Subcutaneous abdominal adipose tissue (tissue), 5 donors: ENCODE results near the gene CDKN1C.

Experiments
- H3K27ac ChIP-seq: one replicate; pipeline ENCODE4 v1.7.0; 2013; ENCODE audit warnings: low read depth, mild to moderate bottlenecking, inconsistent platforms, low read length, moderate library complexity
- H3K27me3 ChIP-seq, 5 donors: one replicate each; pipeline ENCODE4 v1.7.0; 2013; ENCODE audit warnings: low read length in 5 of 5, inconsistent platforms in 1 of 5; ENCODE audit not compliant: control insufficient read depth in 5 of 5, insufficient read depth in 4 of 5
- H3K36me3 ChIP-seq, 5 donors: one replicate each; pipeline ENCODE4 v1.7.0; 2013; ENCODE audit warnings: low read length in 5 of 5; ENCODE audit not compliant: control insufficient read depth in 5 of 5, insufficient read depth in 5 of 5
- H3K4me1 ChIP-seq, 5 donors: one replicate each; pipeline ENCODE4 v1.7.0; 2013; ENCODE audit warnings: low read length in 5 of 5, mild to moderate bottlenecking in 3 of 5, moderate library complexity in 1 of 5; ENCODE audit not compliant: control insufficient read depth in 5 of 5, insufficient read depth in 5 of 5
- H3K4me3 ChIP-seq, 5 donors: one replicate each; pipeline ENCODE4 v1.7.0; 2013; ENCODE audit warnings: low read length in 5 of 5, low read depth in 1 of 5
- H3K9ac ChIP-seq, 5 donors: one replicate each; pipeline ENCODE4 v1.7.0; 2013; ENCODE audit warnings: low read length in 5 of 5, mild to moderate bottlenecking in 4 of 5, moderate library complexity in 3 of 5
- H3K9me3 ChIP-seq, 5 donors: one replicate each; pipeline ENCODE4 v1.7.0; 2013; ENCODE audit warnings: low read length in 5 of 5; ENCODE audit not compliant: control insufficient read depth in 5 of 5
- donor health status: healthy.
- donor health status: healthy.
- donor health status: healthy.
- donor health status: healthy.
- donor health status: healthy.

The CDKN1C gene

DNA sequence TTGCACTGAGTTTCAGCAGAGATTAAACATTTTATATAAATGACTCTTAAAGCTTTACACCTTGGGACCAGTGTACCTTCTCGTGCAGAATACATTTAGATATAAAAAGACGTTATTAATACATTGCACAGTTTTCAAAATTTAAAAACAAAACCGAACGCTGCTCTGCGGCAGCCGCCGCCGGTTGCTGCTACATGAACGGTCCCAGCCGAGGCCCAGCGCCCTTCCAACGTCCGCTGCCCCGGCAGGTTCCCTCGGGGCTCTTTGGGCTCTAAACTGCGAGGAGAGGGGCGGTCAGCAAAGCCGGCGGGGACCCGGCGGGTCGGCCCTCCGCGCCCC is 2.0 kb downstream of the CDKN1C start:
- H3K36me3 ChIP-seq, result peaks cover 0 to 14% (median 8%) of the 10 kb centered on the region in 5 donors
- H3K4me1 ChIP-seq, result peaks cover 0 to 54% (median 51%) of the 10 kb centered on the region in 5 donors
- H3K27ac ChIP-seq, result peak overlapping the region; percentile 54
- H3K9ac ChIP-seq, result peak overlapping the region in 3 of 5 donors; percentile 43 to 69 (median 64)
- no peaks in the 10 kb centered on the region for H3K27me3 ChIP-seq
- H3K4me3 ChIP-seq, result peak overlapping the region; percentile 68 to 83 (median 74)
- peaks cover 0 to 8% (median 7%) of the 10 kb centered on the region in 5 donors for H3K9me3 ChIP-seq

DNA sequence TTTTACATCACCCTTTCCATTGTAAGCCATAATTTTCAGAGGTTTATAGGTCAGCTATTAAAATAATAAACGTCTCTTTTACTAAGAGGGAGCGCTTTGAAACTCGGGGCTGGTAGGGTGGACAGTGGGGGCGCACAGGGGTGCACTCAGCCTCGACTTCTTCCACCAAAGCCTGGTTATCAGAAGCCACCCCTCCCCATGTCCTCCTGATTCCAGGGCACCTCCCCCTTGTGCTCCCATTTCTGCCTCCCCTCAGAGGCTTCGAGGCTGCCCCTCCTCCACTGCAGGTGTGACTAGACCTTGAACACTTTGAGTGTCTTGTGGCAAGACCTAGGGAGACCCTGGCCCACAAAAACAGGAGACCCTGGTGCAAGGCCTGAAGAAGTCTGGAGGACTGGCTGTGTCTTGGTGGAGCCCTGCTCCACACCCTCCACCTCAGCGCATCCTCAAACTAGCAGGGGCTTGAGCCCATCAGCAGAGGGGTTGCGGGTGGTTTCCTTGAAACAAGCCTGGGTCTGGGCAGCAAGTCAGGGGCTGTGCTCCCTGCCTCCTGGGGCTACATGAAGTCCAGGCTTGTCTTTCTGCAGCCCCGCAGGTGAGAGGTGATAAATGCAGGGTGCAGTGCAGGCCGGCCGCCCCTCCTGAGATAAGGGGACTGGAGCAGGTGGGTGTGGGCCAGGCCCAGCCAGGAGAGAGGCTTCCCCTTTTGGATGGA is 3.0 kb downstream of the CDKN1C start:
- Histone ChIP-seq H3K27ac (no peak overlapping the region), H3K27me3 (no peaks in the 10 kb centered on the region), H3K9ac (peak overlapping the region in 1 of 5 donors; percentile 41), H3K36me3 (peaks cover 0 to 16% (median 9%) of the 10 kb centered on the region in 5 donors), H3K4me1 (peaks cover 0 to 51% (median 45%) of the 10 kb centered on the region in 5 donors), H3K9me3 (peaks cover 0 to 9% (median 7%) of the 10 kb centered on the region in 5 donors), H3K4me3 (peak overlapping the region; percentile 68 to 83 (median 74))

DNA sequence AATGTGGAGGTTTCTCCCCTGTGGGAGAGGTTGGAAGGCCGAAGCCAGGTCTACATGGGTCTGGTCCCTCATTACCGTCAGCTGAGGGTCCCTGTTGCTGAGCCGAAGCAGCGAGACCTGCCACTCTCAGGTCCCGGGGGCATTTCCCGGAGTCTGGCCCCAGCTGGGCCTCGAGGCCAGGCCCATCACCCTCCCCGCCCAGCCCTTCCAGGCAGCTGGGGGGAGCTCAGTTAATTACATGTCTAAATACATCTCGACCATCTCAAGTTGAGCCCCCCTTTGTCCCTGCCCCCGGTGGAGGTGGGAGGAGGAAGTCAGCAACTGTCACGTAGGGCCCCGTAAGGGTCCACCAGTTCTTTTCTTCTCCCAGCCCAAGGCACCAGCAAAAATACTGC is 3.6 kb downstream of the CDKN1C start:
- Histone ChIP-seq H3K4me3 (peak overlapping the region in 2 of 5 donors; percentile 13 to 74), H3K9ac (peak overlapping the region in 1 of 5 donors; percentile 42), H3K27me3 (no peaks in the 10 kb centered on the region), H3K27ac (no peak overlapping the region), H3K4me1 (peaks cover 0 to 50% (median 48%) of the 10 kb centered on the region in 5 donors), H3K9me3 (peaks cover 0 to 9% (median 7%) of the 10 kb centered on the region in 5 donors), H3K36me3 (peaks cover 0 to 16% (median 9%) of the 10 kb centered on the region in 5 donors)

DNA sequence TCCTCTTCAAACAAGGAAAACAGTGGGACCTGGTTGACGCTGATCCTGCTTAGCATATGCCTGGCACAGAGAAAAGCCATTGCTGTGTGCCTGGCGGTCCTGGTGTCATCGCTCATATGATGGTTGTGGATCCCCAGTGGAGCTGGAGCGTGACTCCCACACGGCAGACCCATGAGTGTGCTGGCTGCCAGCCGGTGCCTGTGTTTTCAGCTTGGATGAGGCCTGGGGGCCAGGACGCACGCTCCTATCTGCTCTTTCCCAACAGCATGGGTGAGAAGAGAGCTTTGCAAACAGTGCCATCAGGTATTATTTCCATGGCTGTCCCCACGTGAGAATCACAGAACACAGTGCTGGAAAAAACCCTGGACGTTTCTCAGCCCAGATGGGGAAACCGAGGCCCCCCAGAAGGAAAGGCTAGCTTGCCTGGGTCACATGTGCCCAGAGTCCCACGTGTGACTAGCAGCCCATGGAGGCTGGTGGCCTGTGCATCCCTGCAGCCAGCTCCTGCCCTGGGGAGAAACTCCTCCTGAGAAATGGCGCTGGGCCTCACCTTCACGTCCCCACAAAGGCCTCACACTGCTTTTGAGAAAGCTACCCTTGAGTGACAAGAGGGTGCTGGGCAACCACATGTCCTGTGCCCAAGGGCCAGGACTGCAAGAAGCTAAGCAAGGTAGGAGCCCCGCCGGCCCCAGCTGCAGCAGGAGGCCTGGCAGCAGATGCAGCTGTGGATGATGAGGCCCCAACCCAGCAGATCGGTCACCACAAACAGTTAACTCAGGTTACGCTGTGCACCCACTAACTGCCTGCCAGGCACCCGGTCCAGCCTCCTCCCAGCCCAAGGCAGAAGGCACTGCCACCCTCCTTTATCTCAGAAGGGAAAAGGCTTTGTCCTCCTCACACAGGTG is 4.2 kb downstream of the CDKN1C start:
- Histone ChIP-seq H3K4me1 (peaks cover 0 to 46% (median 41%) of the 10 kb centered on the region in 5 donors), H3K36me3 (peaks cover 0 to 16% (median 9%) of the 10 kb centered on the region in 5 donors), H3K4me3 (peak overlapping the region in 2 of 5 donors; percentile 13 to 33), H3K27me3 (no peaks in the 10 kb centered on the region), H3K27ac (no peak overlapping the region), H3K9me3 (peaks cover 0 to 11% (median 8%) of the 10 kb centered on the region in 5 donors), H3K9ac (peak overlapping the region in 1 of 5 donors; percentile 42)

DNA sequence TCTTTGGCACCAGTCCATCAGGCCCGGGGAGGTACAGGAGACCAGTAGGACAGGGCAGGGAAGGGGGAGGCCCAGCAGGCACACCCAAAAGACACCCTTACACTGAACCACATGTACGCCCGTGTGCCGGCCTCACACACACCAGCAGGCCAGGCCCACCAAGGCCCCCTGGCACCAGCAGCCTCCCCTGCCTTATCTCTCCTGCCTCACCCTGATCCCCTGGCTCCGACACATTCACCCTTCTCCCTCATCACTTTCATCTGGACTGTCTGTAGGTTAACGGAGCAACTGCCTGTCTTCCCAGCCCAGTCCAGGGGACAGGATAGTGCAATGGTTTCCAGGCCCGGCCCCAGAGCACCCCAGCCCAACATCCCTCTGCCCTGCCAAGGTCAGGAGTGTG is 4.9 kb downstream of the CDKN1C start:
- peaks cover 0 to 16% (median 9%) of the 10 kb centered on the region in 5 donors for H3K36me3 ChIP-seq
- H3K27me3 ChIP-seq, result no peaks in the 10 kb centered on the region
- no peak overlapping the region for H3K27ac ChIP-seq
- H3K4me1 ChIP-seq, result peaks cover 0 to 43% (median 39%) of the 10 kb centered on the region in 5 donors
- no peak overlapping the region for H3K9ac ChIP-seq
- H3K4me3 ChIP-seq, result no peak overlapping the region
- peaks cover 0 to 11% (median 8%) of the 10 kb centered on the region in 5 donors for H3K9me3 ChIP-seq

DNA sequence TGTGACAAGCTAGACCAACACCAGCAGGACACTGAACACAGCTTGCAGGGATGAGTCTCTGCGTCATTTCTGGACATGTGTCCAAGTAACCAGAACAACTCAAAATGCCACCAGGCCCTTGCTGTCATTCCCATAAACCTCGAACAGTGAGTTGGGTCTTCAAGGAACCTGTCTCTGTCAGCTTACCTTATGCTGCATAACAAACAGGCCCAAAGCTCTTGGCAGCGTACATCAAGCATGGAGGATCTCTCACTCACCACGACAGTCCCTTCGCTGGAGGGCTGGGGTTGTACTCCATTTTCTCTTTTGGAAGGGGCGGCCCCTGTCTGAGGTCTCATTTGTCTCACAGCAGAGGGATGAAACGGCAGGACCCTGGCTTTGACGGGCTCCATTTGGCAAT is 6.8 kb downstream of the CDKN1C start:
- H3K4me3 ChIP-seq, result no peak overlapping the region
- peaks cover 0 to 3% (median 0%) of the 10 kb centered on the region in 5 donors for H3K27me3 ChIP-seq
- H3K9me3 ChIP-seq, result peaks cover 0 to 17% (median 8%) of the 10 kb centered on the region in 5 donors
- H3K27ac ChIP-seq, result no peak overlapping the region
- no peak overlapping the region for H3K9ac ChIP-seq
- peaks cover 0 to 24% (median 13%) of the 10 kb centered on the region in 5 donors for H3K36me3 ChIP-seq
- peaks cover 0 to 36% (median 30%) of the 10 kb centered on the region in 5 donors for H3K4me1 ChIP-seq

DNA sequence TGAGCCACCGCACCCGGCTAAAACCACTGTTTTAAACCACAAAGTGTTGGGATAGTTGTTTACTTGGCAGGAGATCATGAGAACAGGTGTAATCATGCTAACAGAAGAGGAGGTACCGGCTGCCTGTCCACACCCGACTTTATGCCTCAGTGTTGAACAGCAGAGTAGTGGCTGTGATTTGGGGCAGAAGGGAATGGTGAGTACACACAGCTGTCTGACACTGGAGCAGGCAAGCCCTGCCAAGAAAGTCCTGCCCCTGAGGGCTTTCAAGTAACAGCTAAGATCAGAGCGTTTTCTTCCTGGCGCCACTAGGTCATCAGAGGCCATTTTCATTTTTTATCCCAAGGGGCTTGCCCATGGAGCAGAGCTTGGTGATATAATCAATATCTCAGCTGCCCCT is 8.1 kb downstream of the CDKN1C start:
- peaks cover 0 to 27% (median 21%) of the 10 kb centered on the region in 5 donors for H3K4me1 ChIP-seq
- H3K9me3 ChIP-seq, result peaks cover 0 to 17% (median 8%) of the 10 kb centered on the region in 5 donors
- H3K27ac ChIP-seq, result no peak overlapping the region
- no peak overlapping the region for H3K9ac ChIP-seq
- peaks cover 0 to 3% (median 0%) of the 10 kb centered on the region in 5 donors for H3K27me3 ChIP-seq
- H3K4me3 ChIP-seq, result no peak overlapping the region
- peaks cover 0 to 19% (median 13%) of the 10 kb centered on the region in 5 donors for H3K36me3 ChIP-seq

DNA sequence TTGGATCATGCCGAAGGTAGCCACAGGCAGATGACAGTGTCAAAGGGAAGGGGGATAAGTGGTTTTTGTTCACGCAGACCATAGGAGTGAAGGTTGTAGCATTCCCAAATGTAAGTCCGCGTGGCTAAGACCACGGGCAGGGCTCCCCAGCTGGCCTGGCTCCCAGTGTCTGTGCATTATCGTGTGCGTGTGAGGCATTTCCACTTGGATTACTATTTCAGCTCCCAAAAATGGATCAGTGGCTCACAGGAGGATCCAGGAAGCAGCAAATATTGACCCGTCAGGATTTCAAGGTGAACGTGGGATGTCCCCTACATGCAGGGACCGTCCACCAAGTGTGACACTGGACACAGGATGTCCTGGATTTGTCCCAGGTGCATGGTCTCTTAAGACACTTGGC is 10.6 kb downstream of the CDKN1C start:
- H3K27ac ChIP-seq, result no peak overlapping the region
- H3K27me3 ChIP-seq, result peaks cover 8 to 15% (median 9%) of the 10 kb centered on the region in 5 donors
- H3K4me3 ChIP-seq, result no peak overlapping the region
- H3K4me1 ChIP-seq, result peaks cover 0 to 27% (median 22%) of the 10 kb centered on the region in 5 donors
- no peak overlapping the region for H3K9ac ChIP-seq
- peaks cover 0 to 19% (median 12%) of the 10 kb centered on the region in 5 donors for H3K36me3 ChIP-seq
- H3K9me3 ChIP-seq, result peaks cover 0 to 17% (median 8%) of the 10 kb centered on the region in 5 donors

DNA sequence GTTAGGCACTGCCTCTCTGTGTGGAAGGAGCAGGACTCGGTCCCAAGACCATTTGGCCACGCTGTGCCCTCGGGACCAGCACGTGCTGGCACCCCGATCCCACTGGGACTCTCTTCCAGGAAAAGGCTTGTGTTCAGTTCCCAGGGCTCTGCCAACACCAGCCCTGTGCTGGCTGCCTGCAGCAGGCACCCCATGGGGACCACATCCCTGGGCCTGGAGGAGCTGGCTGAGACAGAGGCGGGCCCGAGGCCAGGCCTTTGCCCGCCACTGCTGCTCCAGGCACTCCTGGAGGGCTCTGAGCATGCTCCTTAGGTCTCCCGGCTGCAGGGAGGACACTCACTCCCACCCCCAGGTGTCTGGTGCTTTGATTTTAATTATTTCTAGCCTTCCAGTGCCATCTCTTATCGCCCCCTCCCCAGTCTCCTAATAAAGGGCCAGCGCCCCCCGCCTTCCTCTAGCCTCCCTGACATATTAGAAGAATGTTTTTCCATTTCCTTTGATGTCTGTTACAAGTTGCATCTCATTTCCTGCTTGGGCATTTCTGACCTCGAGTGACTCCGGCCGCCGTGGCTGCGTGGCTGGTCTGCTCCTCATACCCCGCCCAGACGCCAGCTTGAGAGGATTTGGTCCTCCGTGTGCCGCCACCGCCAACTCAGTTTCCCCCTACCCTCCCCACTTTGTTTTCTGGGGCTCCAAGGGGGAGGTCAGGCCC is 14.4 kb downstream of the CDKN1C start:
- Histone ChIP-seq H3K27me3 (peaks cover 10 to 24% (median 18%) of the 10 kb centered on the region in 5 donors), H3K4me3 (peak overlapping the region in 1 of 5 donors; percentile 4)

More for the DNA sequence above, 14.4 kb downstream of the CDKN1C start:
- Histone ChIP-seq H3K4me1 (peaks cover 0 to 29% (median 25%) of the 10 kb centered on the region in 5 donors), H3K9me3 (peaks cover 0 to 6% (median 0%) of the 10 kb centered on the region in 5 donors), H3K36me3 (peaks cover 0 to 8% (median 4%) of the 10 kb centered on the region in 5 donors), H3K9ac (no peak overlapping the region), H3K27ac (no peak overlapping the region)
